GM23338 (cell line): Measurements from ENCODE around the gene ALG5. TPM values are rescaled to one million over a fixed set of nuclear protein-coding genes. Genes with fewer than 3 reads are reported as not detected.

Source experiments
- ATAC-seq: fragments of 200-7000 bp; cut with Tn5 transposase; 3 replicates; pipeline ENCODE4 v1.9.1; 2020
- DNase-seq: peaks from one replicate; pipeline ENCODE4 v3.0.0-alpha.2; 2015; ENCODE audit warnings: low spot score
- H2AFZ ChIP-seq: fragments of 200-600 bp; sonication (generic); 2 replicates; pipeline ENCODE4 v1.8.0; 2016; ENCODE audit warnings: antibody characterized with exemption, mild to moderate bottlenecking, moderate library complexity
- H3F3A ChIP-seq: fragments of 200-600 bp; sonication (generic); replicated peaks from 2 replicates; pipeline ENCODE4 v1.8.0; 2017; ENCODE audit warnings: antibody characterized with exemption, mixed run types, low read depth
- H3K27ac ChIP-seq: fragments of 200-600 bp; sonication (generic); 2 replicates; pipeline ENCODE4 v1.6.1; 2016; ENCODE audit warnings: low read depth
- H3K27me3 ChIP-seq: fragments of 200-600 bp; sonication (generic); 2 replicates; pipeline ENCODE4 v1.8.0; 2016; ENCODE audit warnings: mild to moderate bottlenecking, mixed run types, moderate library complexity; ENCODE audit not compliant: insufficient read depth
- H3K36me3 ChIP-seq: fragments of 200-600 bp; sonication (generic); 2 replicates; pipeline ENCODE4 v1.8.0; 2016; ENCODE audit warnings: mild to moderate bottlenecking; ENCODE audit not compliant: insufficient read depth
- H3K4me1 ChIP-seq: fragments of 200-600 bp; sonication (generic); 2 replicates; pipeline ENCODE4 v1.8.0; 2016; ENCODE audit warnings: mild to moderate bottlenecking, moderate library complexity; ENCODE audit not compliant: insufficient read depth
- H3K4me2 ChIP-seq: fragments of 200-600 bp; sonication (generic); 2 replicates; pipeline ENCODE4 v1.7.1; 2017; ENCODE audit warnings: mixed run types
- H3K4me3 ChIP-seq: fragments of 200-600 bp; sonication (generic); 2 replicates; pipeline ENCODE4 v1.6.1; 2016; ENCODE audit warnings: mixed run types
- H3K79me2 ChIP-seq: fragments of 200-600 bp; sonication (generic); replicated peaks from 2 replicates; pipeline ENCODE4 v1.8.0; 2017; ENCODE audit warnings: mild to moderate bottlenecking; ENCODE audit not compliant: insufficient read depth
- H3K9me2 ChIP-seq: fragments of 200-600 bp; sonication (generic); 2 replicates; pipeline ENCODE4 v1.8.0; 2017; ENCODE audit not compliant: insufficient read depth
- H4K20me1 ChIP-seq: fragments of 200-600 bp; sonication (generic); replicated peaks from 2 replicates; pipeline ENCODE4 v1.8.0; 2017; ENCODE audit warnings: mild to moderate bottlenecking; ENCODE audit not compliant: insufficient read depth
- H3K27ac Mint-ChIP-seq: 2 replicates; pipeline ENCODE4 v1.8.0; 2020; ENCODE audit warnings: inconsistent platforms, mild to moderate bottlenecking, moderate library complexity, mixed read lengths
- H3K27me3 Mint-ChIP-seq: 3 replicates; pipeline ENCODE4 v1.8.0; 2022; ENCODE audit warnings: low read depth, mild to moderate bottlenecking, moderate library complexity, mixed read lengths, inconsistent platforms; ENCODE audit not compliant: insufficient read depth, poor library complexity
- H3K36me3 Mint-ChIP-seq: 3 replicates; pipeline ENCODE4 v1.8.0; 2021; ENCODE audit warnings: low read depth, mild to moderate bottlenecking, inconsistent platforms, moderate library complexity, mixed read lengths
- H3K4me1 Mint-ChIP-seq: 3 replicates; pipeline ENCODE4 v1.8.0; 2020; ENCODE audit warnings: mild to moderate bottlenecking, inconsistent platforms, mixed read lengths
- H3K4me3 Mint-ChIP-seq: 3 replicates; pipeline ENCODE4 v1.8.0; 2021; ENCODE audit warnings: moderate library complexity, mild to moderate bottlenecking, inconsistent platforms, mixed read lengths
- H3K9me3 Mint-ChIP-seq: 3 replicates; pipeline ENCODE4 v1.8.0; 2020; ENCODE audit warnings: moderate library complexity, mild to moderate bottlenecking, inconsistent platforms, mixed read lengths
- CREB1 ChIP-seq: fragments of 250-450 bp; sonication (Bioruptor Pico); IDR thresholded peaks from 2 replicates; pipeline ENCODE4 v1.5.0; 2020; ENCODE audit warnings: low read depth, mild to moderate bottlenecking, moderate library complexity
- CTCF ChIP-seq, 2 experiments: fragments of 200-600 bp in 1 of 2; sonication (generic) in 1 of 2; conservative IDR thresholded peaks; 2 replicates each; pipeline versions ENCODE4 v1.5.1 to v1.6.1; 2016 to 2017; ENCODE audit warnings: antibody characterized with exemption in 2 of 2, low read depth in 2 of 2, mild to moderate bottlenecking in 2 of 2, moderate library complexity in 1 of 2
- ETS1 ChIP-seq: IDR thresholded peaks from 2 replicates; pipeline ENCODE4 v1.6.1; 2016; ENCODE audit warnings: antibody characterized with exemption
- EZH2 ChIP-seq: fragments of 200-600 bp; sonication (generic); IDR thresholded peaks from one replicate; pipeline ENCODE4 v1.8.0; 2017; ENCODE audit warnings: antibody characterized with exemption, mild to moderate bottlenecking, low read depth; ENCODE audit not compliant: unreplicated experiment
- EZH2phosphoT487 ChIP-seq: fragments of 200-600 bp; sonication (generic); IDR thresholded peaks from one replicate; pipeline ENCODE4 v1.8.1; 2018; ENCODE audit warnings: antibody characterized with exemption; ENCODE audit not compliant: unreplicated experiment
- NANOG ChIP-seq: IDR thresholded peaks from 2 replicates; pipeline ENCODE4 v1.6.1; 2016; ENCODE audit warnings: antibody characterized with exemption, borderline replicate concordance
- REST ChIP-seq: IDR thresholded peaks from one replicate; pipeline ENCODE4 v1.6.1; 2018; ENCODE audit warnings: antibody characterized with exemption; ENCODE audit not compliant: unreplicated experiment
- ZNF331 ChIP-seq: fragments of 250-450 bp; sonication (Bioruptor Pico); IDR thresholded peaks from 2 replicates; pipeline ENCODE4 v1.5.0; 2020; ENCODE audit warnings: low read depth, mild to moderate bottlenecking, moderate library complexity
- ZNF462 ChIP-seq: fragments of 250-450 bp; sonication (Bioruptor Pico); IDR thresholded peaks from 2 replicates; pipeline ENCODE4 v1.5.0; 2020; ENCODE audit warnings: mild to moderate bottlenecking, moderate library complexity
- polyA plus RNA-seq: library from polyadenylated mRNA; unstranded; fragments of >200 nt; fragmentation: Nextera tagmentation; extraction: Ambion mirVana; gene quantifications from 2 replicates; pipeline ENCODE4 v1.2.1, GENCODE V29; 2016
- total RNA-seq: library from RNA; depleted of rRNA; stranded (reverse); fragments of >200 nt; shearing (Covaris generic); gene quantifications from 2 replicates; pipeline ENCODE4 v1.2.3, GENCODE V29; 2014

Gene ALG5
- total and polyA plus RNA-seq, 2 experiments from 2014 or later, result 15.6 to 34.0 TPM

GRCh38 chr13:37039896-37040295 lies 40.8 kb upstream of the ALG5 start:
- H3K4me1 Mint-ChIP-seq, result no peaks in the 10 kb centered on the region
- no peak overlapping the region for H3K27ac Mint-ChIP-seq
- Histone ChIP-seq H3K9me2 (no peaks in the 10 kb centered on the region), H3K79me2 (peaks cover 4% of the 10 kb centered on the region; the same call in 1 of the 2 replicates), H3K27me3 (no peaks in the 10 kb centered on the region), H3F3A (no peaks in the 10 kb centered on the region), H3K4me1 (no peaks in the 10 kb centered on the region), H3K27ac (no peak overlapping the region), H3K36me3 (peaks cover 58% of the 10 kb centered on the region), H4K20me1 (peaks cover 14% of the 10 kb centered on the region; the same call in 1 of the 2 replicates), H3K4me2 (no peak overlapping the region), H3K4me3 (no peak overlapping the region), H2AFZ (no peak overlapping the region)
- no peak overlapping the region for H3K4me3 Mint-ChIP-seq
- peaks cover 2% of the 10 kb centered on the region for H3K27me3 Mint-ChIP-seq
- no peaks in the 10 kb centered on the region for H3K9me3 Mint-ChIP-seq
- DNase-seq, result no peak
- H3K36me3 Mint-ChIP-seq, result peaks cover 77% of the 10 kb centered on the region
- TF ChIP-seq EZH2phosphoT487, result no peak
- no peak for TF ChIP-seq CTCF (conservative IDR thresholded peaks at IDR 0.05; ENCODE audit: low read depth in 2 of 2)
- no peak for TF ChIP-seq EZH2
- TF ChIP-seq ZNF331 (CRISPR knock-in tag), result no peak
- TF ChIP-seq CREB1 (CRISPR knock-in tag), result no peak
- TF ChIP-seq REST, result no peak
- no peak for ATAC-seq

- no peak overlapping the region for H3K4me3 Mint-ChIP-seq
- no peak for TF ChIP-seq NANOG
- TF ChIP-seq EZH2, result no peak
- no peak for TF ChIP-seq ZNF331 (CRISPR knock-in tag)
- no peak for TF ChIP-seq ETS1
- no peak for TF ChIP-seq CREB1 (CRISPR knock-in tag)
- no peak for TF ChIP-seq ZNF462 (CRISPR knock-in tag)
Measured at GRCh38 chr13:37037241-37037640, 38.1 kb upstream of the ALG5 start.

More at GRCh38 chr13:37037241-37037640, 38.1 kb upstream of the ALG5 start:
- no peak for ATAC-seq
- Histone ChIP-seq H3K4me1 (no peaks in the 10 kb centered on the region), H3K79me2 (peaks cover 4% of the 10 kb centered on the region; the same call in 1 of the 2 replicates), H2AFZ (no peak overlapping the region), H3K9me2 (no peaks in the 10 kb centered on the region), H4K20me1 (peaks cover 14% of the 10 kb centered on the region; the same call in 1 of the 2 replicates), H3K36me3 (peaks cover 60% of the 10 kb centered on the region), H3K27ac (no peak overlapping the region), H3F3A (no peaks in the 10 kb centered on the region), H3K4me3 (no peak overlapping the region), H3K4me2 (no peak overlapping the region), H3K27me3 (no peaks in the 10 kb centered on the region)
- Mint-ChIP-seq H3K27me3 (no peaks in the 10 kb centered on the region), H3K9me3 (no peaks in the 10 kb centered on the region), H3K36me3 (peaks cover 85% of the 10 kb centered on the region), H3K27ac (no peak overlapping the region), H3K4me1 (no peaks in the 10 kb centered on the region)
- DNase-seq, result no peak
